22Rv1 (cell line): ENCODE data around the gene POLR3GL.

Experiments used
- CTCF ChIP-seq: fragments of 450-650 bp; IDR thresholded peaks from 2 replicates; pipeline ENCODE4 v1.5.1; 2017; ENCODE audit warnings: mild to moderate bottlenecking
- ZFX ChIP-seq: fragments of 450-650 bp; IDR thresholded peaks from 2 replicates; pipeline ENCODE4 v1.6.1; 2017; ENCODE audit warnings: antibody characterized with exemption, borderline replicate concordance

- TF ChIP-seq CTCF = no peak
- TF ChIP-seq ZFX = no peak
Observed at GRCh38 chr1:145993618-145994390, 29.3 kb downstream of the POLR3GL start.
